Measurements from ENCODE around the gene LGALSL. TPM values are rescaled to one million over a fixed set of nuclear protein-coding genes. Genes with fewer than 3 reads are reported as not detected.

Gene LGALSL
- total RNA-seq, 1 experiment from 2014 or later: 23.8 TPM

- Histone ChIP-seq H2BK120ac (ENCODE audit: low read depth, low read length, poor library complexity, severe bottlenecking) (no peak overlapping the region), H3K4ac (ENCODE audit: low read depth, low read length) (no peak overlapping the region), H2BK5ac (ENCODE audit: insufficient read length, low read length) (no peak overlapping the region), H4K5ac (ENCODE audit: insufficient read length, low read depth, low read length) (no peak overlapping the region), H2AFZ (ENCODE audit: low read length) (no peak overlapping the region), H3K27ac (ENCODE audit: insufficient read length, low read depth, low read length) (no peak overlapping the region), H3K4me1 (ENCODE audit: insufficient read depth, low read length) (no peaks in the 10 kb centered on the region), H3K4me2 (ENCODE audit: insufficient read depth, insufficient read length, low read length) (no peak overlapping the region), H4K8ac (replicated peaks; ENCODE audit: insufficient read length, low read depth, low read length) (no peak overlapping the region), H3K18ac (ENCODE audit: insufficient read length, low read depth, low read length) (no peak overlapping the region), H3K14ac (ENCODE audit: insufficient read depth, low read length) (no peak overlapping the region; the same call in 1 of the 2 replicates), H2BK15ac (ENCODE audit: low read depth, low read length) (no peak overlapping the region), H2BK12ac (ENCODE audit: insufficient read length, low read depth, low read length) (no peak overlapping the region), H3K27me3 (ENCODE audit: insufficient read depth, low read length) (no peaks in the 10 kb centered on the region), H3K23me2 (ENCODE audit: insufficient read length, low read depth, low read length, poor library complexity, severe bottlenecking) (no peaks in the 10 kb centered on the region), H3K9me3 (ENCODE audit: control insufficient read depth, low read depth, low read length) (no peaks in the 10 kb centered on the region), H3T11ph (ENCODE audit: low read length) (no peak overlapping the region), H2AK5ac (ENCODE audit: insufficient read length, low read length) (no peak overlapping the region), H4K20me1 (ENCODE audit: control insufficient read depth, insufficient read depth, insufficient read length) (no peaks in the 10 kb centered on the region), H3K56ac (ENCODE audit: insufficient read length, low read depth, low read length) (no peak overlapping the region), H3K9ac (ENCODE audit: extremely low read depth, insufficient read length, low read length) (no peak overlapping the region), H2BK20ac (ENCODE audit: low read depth, low read length, poor library complexity, severe bottlenecking) (no peak overlapping the region), H3K23ac (ENCODE audit: insufficient read length, low read depth, low read length) (no peak overlapping the region), H4K91ac (ENCODE audit: insufficient read length, low read depth, low read length) (no peak overlapping the region), H3K79me2 (ENCODE audit: insufficient read depth, low read length) (no peaks in the 10 kb centered on the region), H3K79me1 (ENCODE audit: insufficient read depth, low read depth, low read length, poor library complexity, severe bottlenecking) (no peaks in the 10 kb centered on the region)
- peaks cover 0 to 4% of the 10 kb centered on the region in 2 experiments; a peak in 1 of 4 replicates for H3K4me1 Mint-ChIP-seq
- no peak for DNase-seq
- no CpG with 5 or more reads among the region's 3 CpGs for WGBS (ENCODE audit: extremely low coverage, insufficient read length, low lambda C conversion rate)
- H3K36me3 Mint-ChIP-seq (ENCODE audit: insufficient read depth in 1 of 3, low read depth in 3 of 3): no peaks in the 10 kb centered on the region; a peak in 1 of 7 replicates
- no peaks in the 10 kb centered on the region for H3K27me3 Mint-ChIP-seq (ENCODE audit: low read depth)
- H3K27ac Mint-ChIP-seq: no peak overlapping the region
- H3K9me3 Mint-ChIP-seq: no peaks in the 10 kb centered on the region
- no peak overlapping the region for H3K4me3 Mint-ChIP-seq
- TF ChIP-seq, protein P1, sequence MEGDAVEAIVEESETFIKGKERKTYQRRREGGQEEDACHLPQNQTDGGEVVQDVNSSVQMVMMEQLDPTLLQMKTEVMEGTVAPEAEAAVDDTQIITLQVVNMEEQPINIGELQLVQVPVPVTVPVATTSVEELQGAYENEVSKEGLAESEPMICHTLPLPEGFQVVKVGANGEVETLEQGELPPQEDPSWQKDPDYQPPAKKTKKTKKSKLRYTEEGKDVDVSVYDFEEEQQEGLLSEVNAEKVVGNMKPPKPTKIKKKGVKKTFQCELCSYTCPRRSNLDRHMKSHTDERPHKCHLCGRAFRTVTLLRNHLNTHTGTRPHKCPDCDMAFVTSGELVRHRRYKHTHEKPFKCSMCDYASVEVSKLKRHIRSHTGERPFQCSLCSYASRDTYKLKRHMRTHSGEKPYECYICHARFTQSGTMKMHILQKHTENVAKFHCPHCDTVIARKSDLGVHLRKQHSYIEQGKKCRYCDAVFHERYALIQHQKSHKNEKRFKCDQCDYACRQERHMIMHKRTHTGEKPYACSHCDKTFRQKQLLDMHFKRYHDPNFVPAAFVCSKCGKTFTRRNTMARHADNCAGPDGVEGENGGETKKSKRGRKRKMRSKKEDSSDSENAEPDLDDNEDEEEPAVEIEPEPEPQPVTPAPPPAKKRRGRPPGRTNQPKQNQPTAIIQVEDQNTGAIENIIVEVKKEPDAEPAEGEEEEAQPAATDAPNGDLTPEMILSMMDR (conservative IDR thresholded peaks at IDR 0.05): no peak
Observed at GRCh38 chr2:64424416-64424987, 29.5 kb upstream of the LGALSL start.

Measured in H9 (cell line).